ENCODE results near the gene LILRA6.
"Not testable (repeated sequence)": the region's sequence is repeated elsewhere in the genome, so short reads cannot be mapped to it uniquely, and the experiment has no call there.

DNA sequence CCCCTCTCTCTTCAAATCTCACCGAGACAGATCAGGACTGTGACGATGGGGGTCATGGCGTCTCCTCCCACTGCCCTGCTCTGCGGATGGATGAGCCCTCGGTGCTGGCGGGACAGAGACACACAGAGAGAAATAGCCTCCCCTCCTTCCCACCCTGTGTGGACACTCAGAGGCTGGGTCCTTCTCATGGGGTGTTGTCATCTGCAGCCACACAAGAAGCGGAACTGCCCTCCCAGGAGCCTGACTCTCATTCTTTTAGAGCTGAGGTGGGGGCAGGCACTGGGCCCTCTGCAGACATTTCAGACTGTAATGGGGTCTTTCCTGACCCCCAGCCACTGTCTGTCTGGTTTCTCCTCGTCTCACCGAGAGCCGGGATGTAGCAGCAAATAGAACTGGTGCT is 37.9 kb upstream of the LILRA6 start:
- not testable (repeated sequence) for TF ChIP-seq RFX5 (IDR thresholded peaks at IDR 0.05; ENCODE audit: low read depth, low read length); SUPT20H (IDR thresholded peaks at IDR 0.05; ENCODE audit: borderline replicate concordance, control insufficient read depth, low read depth, low read length); CTCF (IDR thresholded peaks at IDR 0.05 in 2 of 3, conservative IDR thresholded peaks at IDR 0.05 in 1 of 3; ENCODE audit: control insufficient read depth in 2 of 3, extremely low read depth in 1 of 3, insufficient read depth in 1 of 3, low read depth in 3 of 3, low read length in 3 of 3); RBBP5 (conservative IDR thresholded peaks at IDR 0.05); PRDM15 (CRISPR knock-in tag; IDR thresholded peaks at IDR 0.05); SIN3A (IDR thresholded peaks at IDR 0.05; ENCODE audit: low read depth, low read length)
